ENCODE results near the gene ISL1. TPM values are rescaled to one million over a fixed set of nuclear protein-coding genes. Genes with fewer than 3 reads are reported as not detected.

ISL1 gene
- total RNA-seq, 1 experiment from 2014 or later = 0.29 TPM

GRCh38 chr5:51373880-51374523 is 9.2 kb upstream of the ISL1 start:
- no TSS peak for BruUV-seq (replicated peaks)
- no peak overlapping the region for H3K4me3 ChIP-seq (ENCODE audit: low read depth, low read length)
- ChIA-PET POLR2A (no interaction called here), CTCF (no interaction called here)
- Mint-ChIP-seq H3K27me3 (ENCODE audit: insufficient read depth, unreplicated experiment) (peaks cover 8% of the 10 kb centered on the region), H3K4me1 (ENCODE audit: low read depth, unreplicated experiment) (no peaks in the 10 kb centered on the region), H3K36me3 (ENCODE audit: insufficient read depth, unreplicated experiment) (no peaks in the 10 kb centered on the region), H3K4me3 (ENCODE audit: unreplicated experiment) (no peak overlapping the region), H3K27ac (ENCODE audit: unreplicated experiment) (no peak overlapping the region), H3K9me3 (ENCODE audit: unreplicated experiment) (no peaks in the 10 kb centered on the region)
- intact Hi-C loops (cut with micrococcal nuclease; ENCODE audit: unreplicated experiment) = no loop called here
- TF ChIP-seq CTCF (IDR thresholded peaks at IDR 0.05; ENCODE audit: insufficient read depth in 1 of 2, low read depth in 1 of 2, low read length in 1 of 2, severe bottlenecking in 1 of 2, unreplicated experiment in 1 of 2) = no peak
- H3K36me3 ChIP-seq (ENCODE audit: control insufficient read depth, insufficient read depth, low read length) = no peaks in the 10 kb centered on the region
- no peak for DNase-seq
- no peaks in the 10 kb centered on the region; the same call in 1 of the 2 replicates for H3K27me3 ChIP-seq (replicated peaks; ENCODE audit: control insufficient read depth, insufficient read depth, low read length)
- no peaks in the 10 kb centered on the region for H3K9me3 ChIP-seq
- H3K4me1 ChIP-seq = no peaks in the 10 kb centered on the region

- CTCF ChIA-PET = no interaction called here
- no peak overlapping the region for H3K4me3 Mint-ChIP-seq (ENCODE audit: unreplicated experiment)
- no peak for DNase-seq
- no TSS peak for BruUV-seq (replicated peaks)
- TF ChIP-seq CTCF (IDR thresholded peaks at IDR 0.05; ENCODE audit: insufficient read depth in 1 of 2, low read depth in 1 of 2, low read length in 1 of 2, severe bottlenecking in 1 of 2, unreplicated experiment in 1 of 2) = no peak
- no peak overlapping the region for H3K27ac Mint-ChIP-seq (ENCODE audit: unreplicated experiment)
- H3K36me3 Mint-ChIP-seq (ENCODE audit: insufficient read depth, unreplicated experiment) = no peaks in the 10 kb centered on the region
- no peaks in the 10 kb centered on the region; the same call in 1 of the 2 replicates for H3K27me3 ChIP-seq (replicated peaks; ENCODE audit: control insufficient read depth, insufficient read depth, low read length)
- H3K27me3 Mint-ChIP-seq (ENCODE audit: insufficient read depth, unreplicated experiment) = peaks cover 9% of the 10 kb centered on the region
- no peaks in the 10 kb centered on the region for H3K4me1 Mint-ChIP-seq (ENCODE audit: low read depth, unreplicated experiment)
- no peaks in the 10 kb centered on the region for H3K36me3 ChIP-seq (ENCODE audit: control insufficient read depth, insufficient read depth, low read length)
- H3K4me3 ChIP-seq (ENCODE audit: low read depth, low read length) = no peak overlapping the region
- POLR2A ChIA-PET = no interaction called here
- H3K4me1 ChIP-seq = no peaks in the 10 kb centered on the region
- H3K9me3 Mint-ChIP-seq (ENCODE audit: unreplicated experiment) = no peaks in the 10 kb centered on the region
- intact Hi-C loops (cut with micrococcal nuclease; ENCODE audit: unreplicated experiment) = no loop called here
- no peaks in the 10 kb centered on the region for H3K9me3 ChIP-seq
Observed at GRCh38 chr5:51375084-51375483, 8.2 kb upstream of the ISL1 start.

- intact Hi-C loops (cut with micrococcal nuclease; ENCODE audit: unreplicated experiment) = no loop called here
- CTCF ChIA-PET = no interaction called here
Observed at GRCh38 chr5:51376509-51376908, 6.7 kb upstream of the ISL1 start.

More at GRCh38 chr5:51376509-51376908, 6.7 kb upstream of the ISL1 start:
- TF ChIP-seq CTCF (IDR thresholded peaks at IDR 0.05; ENCODE audit: insufficient read depth in 1 of 2, low read depth in 1 of 2, low read length in 1 of 2, severe bottlenecking in 1 of 2, unreplicated experiment in 1 of 2) = no peak
- H3K9me3 Mint-ChIP-seq (ENCODE audit: unreplicated experiment) = no peaks in the 10 kb centered on the region
- H3K4me3 Mint-ChIP-seq (ENCODE audit: unreplicated experiment) = no peak overlapping the region
- Histone ChIP-seq H3K36me3 (ENCODE audit: control insufficient read depth, insufficient read depth, low read length) (no peaks in the 10 kb centered on the region), H3K9me3 (no peaks in the 10 kb centered on the region), H3K4me3 (ENCODE audit: low read depth, low read length) (no peak overlapping the region), H3K4me1 (no peaks in the 10 kb centered on the region), H3K27me3 (replicated peaks; ENCODE audit: control insufficient read depth, insufficient read depth, low read length) (no peaks in the 10 kb centered on the region; the same call in 1 of the 2 replicates)
- H3K36me3 Mint-ChIP-seq (ENCODE audit: insufficient read depth, unreplicated experiment) = no peaks in the 10 kb centered on the region
- POLR2A ChIA-PET = no interaction called here
- H3K27me3 Mint-ChIP-seq (ENCODE audit: insufficient read depth, unreplicated experiment) = peaks cover 16% of the 10 kb centered on the region
- no TSS peak for BruUV-seq (replicated peaks)
- no peak for DNase-seq
- H3K27ac Mint-ChIP-seq (ENCODE audit: unreplicated experiment) = no peak overlapping the region
- no peaks in the 10 kb centered on the region for H3K4me1 Mint-ChIP-seq (ENCODE audit: low read depth, unreplicated experiment)

All from Caco-2 (cell line).